Calu3 (cell line): ENCODE results near the gene FSD1. TPM values are rescaled to one million over a fixed set of nuclear protein-coding genes. Genes with fewer than 3 reads are reported as not detected.

Experiments used
- BruUV-seq: library from RNA; stranded (reverse); fragments of 400-500 nt; replicated peaks from 2 replicates; lab custom pipeline; 2021; lab: Mats Ljungman, UMichigan
- CTCF ChIA-PET: fragments of 300-600 bp; sonication (Branson Sonifier 250); formaldehyde crosslinking; loops from one replicate; lab custom pipeline; 2022; ENCODE audit warnings: antibody characterized with exemption; lab: Charles Lee
- DNase-seq: peaks from one replicate; pipeline ENCODE4 v3.0.0; 2022
- H3K27ac Mint-ChIP-seq: one replicate; pipeline ENCODE4 v1.8.0; 2022; ENCODE audit warnings: mixed read lengths; ENCODE audit not compliant: unreplicated experiment
- H3K27me3 Mint-ChIP-seq: one replicate; pipeline ENCODE4 v1.8.0; 2022; ENCODE audit warnings: mixed read lengths; ENCODE audit not compliant: unreplicated experiment
- H3K36me3 Mint-ChIP-seq: one replicate; pipeline ENCODE4 v1.8.0; 2022; ENCODE audit warnings: mild to moderate bottlenecking, moderate library complexity, mixed read lengths; ENCODE audit not compliant: insufficient read depth, unreplicated experiment
- H3K4me1 Mint-ChIP-seq: one replicate; pipeline ENCODE4 v1.8.0; 2022; ENCODE audit warnings: mild to moderate bottlenecking, low read depth, mixed read lengths; ENCODE audit not compliant: unreplicated experiment
- H3K4me3 Mint-ChIP-seq: one replicate; pipeline ENCODE4 v1.8.0; 2022; ENCODE audit warnings: mild to moderate bottlenecking, low read depth, moderate library complexity, mixed read lengths; ENCODE audit not compliant: unreplicated experiment
- H3K9me3 Mint-ChIP-seq: one replicate; pipeline ENCODE4 v1.8.0; 2022; ENCODE audit warnings: low read depth, mixed read lengths; ENCODE audit not compliant: unreplicated experiment
- CTCF ChIP-seq: fragments of 200-600 bp; IDR thresholded peaks from one replicate; pipeline ENCODE4 v1.8.0; 2022; ENCODE audit warnings: antibody characterized with exemption; ENCODE audit not compliant: unreplicated experiment
- intact Hi-C: fragments of 100-400 bp; cut with micrococcal nuclease; formaldehyde crosslinking; loops from one replicate; pipeline ENCODE4 v1.10.0; 2022; ENCODE audit not compliant: unreplicated experiment
- total RNA-seq: library from RNA; stranded (reverse); gene quantifications from 2 replicates; pipeline ENCODE4 v1.2.3, GENCODE V29; 2022

The FSD1 gene
- total RNA-seq, 1 experiment from 2014 or later, result 1.2 TPM

GRCh38 chr19:4305659-4306058, 1.3 kb downstream of the FSD1 start:
- no peak overlapping the region for H3K4me3 Mint-ChIP-seq
- no peak for DNase-seq
- H3K9me3 Mint-ChIP-seq, result no peaks in the 10 kb centered on the region
- no TSS peak for BruUV-seq
- CTCF ChIA-PET, result no interaction called here
- H3K4me1 Mint-ChIP-seq, result no peaks in the 10 kb centered on the region
- H3K27ac Mint-ChIP-seq, result no peak overlapping the region
- peaks cover 5% of the 10 kb centered on the region for H3K36me3 Mint-ChIP-seq
- no peak for TF ChIP-seq CTCF
- peaks cover 27% of the 10 kb centered on the region for H3K27me3 Mint-ChIP-seq
- intact Hi-C loops, result no loop called here

DNA sequence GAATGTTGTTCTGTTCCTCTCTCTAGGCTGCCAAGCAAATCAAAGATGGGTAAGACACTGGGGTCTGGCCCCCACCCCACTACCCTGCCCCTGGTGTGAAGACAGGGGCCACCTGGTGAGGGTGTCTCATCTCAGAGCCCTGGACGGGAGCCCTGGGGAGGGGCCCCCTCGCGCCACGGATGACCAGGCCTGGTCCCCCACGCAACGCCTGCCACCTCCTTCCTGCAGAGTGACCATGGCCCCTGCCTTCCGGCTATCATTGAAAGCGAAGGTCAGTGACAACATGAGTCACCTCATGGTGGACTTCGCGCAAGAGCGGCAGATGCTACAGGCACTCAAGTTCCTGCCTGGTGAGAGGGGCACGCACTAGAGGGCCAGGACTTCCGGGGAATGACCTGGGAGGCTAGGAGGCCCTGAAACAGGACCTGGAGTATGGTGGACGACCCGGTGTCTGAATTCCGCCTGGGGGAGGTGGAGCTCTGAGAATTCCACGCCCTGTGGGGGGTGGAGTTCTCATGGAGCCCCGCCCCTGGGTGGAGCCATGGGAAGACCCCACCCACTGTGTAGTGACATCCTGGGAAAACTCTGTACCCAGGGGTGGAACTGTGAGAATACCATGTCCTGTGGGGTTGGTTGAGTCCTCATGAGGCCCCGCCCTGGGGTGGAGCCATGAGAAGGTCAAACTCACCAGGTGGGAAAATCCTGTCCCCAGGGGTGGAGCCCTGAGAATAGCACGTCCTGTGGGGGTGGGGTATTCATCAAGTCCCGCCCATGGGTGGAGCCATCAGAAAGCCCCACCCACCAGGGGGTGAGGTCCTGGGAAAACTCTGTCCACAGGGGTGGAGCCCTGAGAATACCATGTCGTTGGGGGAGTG, 6.1 kb downstream of the FSD1 start:
- no peak overlapping the region for H3K4me3 Mint-ChIP-seq
- no TSS peak for BruUV-seq
- no peaks in the 10 kb centered on the region for H3K9me3 Mint-ChIP-seq
- no peaks in the 10 kb centered on the region for H3K4me1 Mint-ChIP-seq
- CTCF ChIA-PET, result interaction anchor here (0.6 kb wide), 1 partner anchor 861 kb away, joined by 4 read pairs; no protein-coding TSS in a partner anchor
- no peak for TF ChIP-seq CTCF
- H3K27ac Mint-ChIP-seq, result no peak overlapping the region
- no peak for DNase-seq
- intact Hi-C loops, result no loop called here
- H3K36me3 Mint-ChIP-seq, result peaks cover 5% of the 10 kb centered on the region
- H3K27me3 Mint-ChIP-seq, result peaks cover 18% of the 10 kb centered on the region

- no peaks in the 10 kb centered on the region for H3K36me3 Mint-ChIP-seq
- TF ChIP-seq CTCF, result no peak
- no peaks in the 10 kb centered on the region for H3K9me3 Mint-ChIP-seq
- no peak for DNase-seq
- no peak overlapping the region for H3K4me3 Mint-ChIP-seq
- intact Hi-C loops, result no loop called here
- CTCF ChIA-PET, result no interaction called here
- BruUV-seq, result no TSS peak
- peaks cover 14% of the 10 kb centered on the region for H3K27me3 Mint-ChIP-seq
- no peak overlapping the region for H3K27ac Mint-ChIP-seq
- H3K4me1 Mint-ChIP-seq, result no peaks in the 10 kb centered on the region
Observed at GRCh38 chr19:4313847-4314490, 9.6 kb downstream of the FSD1 start.

GRCh38 chr19:4316956-4317355, 12.6 kb downstream of the FSD1 start:
- Mint-ChIP-seq H3K4me3 (no peak overlapping the region), H3K27me3 (peaks cover 32% of the 10 kb centered on the region), H3K9me3 (peaks cover 7% of the 10 kb centered on the region), H3K4me1 (no peaks in the 10 kb centered on the region), H3K27ac (no peak overlapping the region), H3K36me3 (no peaks in the 10 kb centered on the region)
- no peak for DNase-seq
- CTCF ChIA-PET, result no interaction called here
- intact Hi-C loops, result no loop called here
- no TSS peak for BruUV-seq
- TF ChIP-seq CTCF, result no peak
